ENCODE data around the gene ATXN1. TPM values are rescaled to one million over a fixed set of nuclear protein-coding genes. Genes with fewer than 3 reads are reported as not detected.

Gene ATXN1
- total RNA-seq, 1 experiment from 2014 or later = 5.6 TPM

DNA sequence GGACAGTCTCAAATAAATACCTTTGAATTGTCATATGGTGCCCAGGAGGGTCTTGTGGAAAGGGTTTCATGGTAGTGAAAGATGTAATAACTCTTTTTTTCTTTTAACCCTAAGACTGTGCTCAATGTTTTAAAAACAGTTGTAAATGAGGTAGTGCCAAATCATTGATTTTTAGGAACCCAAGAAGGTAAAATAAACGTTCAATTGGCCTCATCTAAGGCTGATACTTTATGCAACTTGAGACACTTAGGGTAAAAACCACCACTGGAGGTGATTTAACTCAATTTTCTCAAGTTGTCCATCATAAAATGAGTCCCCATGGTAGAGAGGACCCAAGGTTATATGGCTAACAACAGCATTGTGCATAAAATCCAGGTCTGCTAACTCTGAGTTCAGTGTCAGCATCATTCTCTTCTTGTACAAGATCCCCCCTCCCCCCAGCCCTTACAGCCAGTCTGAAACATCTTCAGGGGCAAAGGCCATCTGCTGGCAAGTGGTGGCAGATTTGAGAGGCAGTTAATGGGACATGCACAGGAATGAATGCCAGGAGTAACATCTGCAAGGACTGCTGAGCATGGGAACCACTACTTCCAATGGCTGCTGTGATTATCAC is 278.5 kb downstream of the ATXN1 start:
- H3K56ac ChIP-seq (ENCODE audit: insufficient read length, low read depth, low read length) = no peak overlapping the region
- no peaks in the 10 kb centered on the region for H3K27me3 Mint-ChIP-seq (ENCODE audit: low read depth)
- H3K9ac ChIP-seq (ENCODE audit: extremely low read depth, insufficient read length, low read length) = no peak overlapping the region
- H3K14ac ChIP-seq (ENCODE audit: insufficient read depth, low read length) = no peak overlapping the region
- TF ChIP-seq, protein P1, sequence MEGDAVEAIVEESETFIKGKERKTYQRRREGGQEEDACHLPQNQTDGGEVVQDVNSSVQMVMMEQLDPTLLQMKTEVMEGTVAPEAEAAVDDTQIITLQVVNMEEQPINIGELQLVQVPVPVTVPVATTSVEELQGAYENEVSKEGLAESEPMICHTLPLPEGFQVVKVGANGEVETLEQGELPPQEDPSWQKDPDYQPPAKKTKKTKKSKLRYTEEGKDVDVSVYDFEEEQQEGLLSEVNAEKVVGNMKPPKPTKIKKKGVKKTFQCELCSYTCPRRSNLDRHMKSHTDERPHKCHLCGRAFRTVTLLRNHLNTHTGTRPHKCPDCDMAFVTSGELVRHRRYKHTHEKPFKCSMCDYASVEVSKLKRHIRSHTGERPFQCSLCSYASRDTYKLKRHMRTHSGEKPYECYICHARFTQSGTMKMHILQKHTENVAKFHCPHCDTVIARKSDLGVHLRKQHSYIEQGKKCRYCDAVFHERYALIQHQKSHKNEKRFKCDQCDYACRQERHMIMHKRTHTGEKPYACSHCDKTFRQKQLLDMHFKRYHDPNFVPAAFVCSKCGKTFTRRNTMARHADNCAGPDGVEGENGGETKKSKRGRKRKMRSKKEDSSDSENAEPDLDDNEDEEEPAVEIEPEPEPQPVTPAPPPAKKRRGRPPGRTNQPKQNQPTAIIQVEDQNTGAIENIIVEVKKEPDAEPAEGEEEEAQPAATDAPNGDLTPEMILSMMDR (conservative IDR thresholded peaks at IDR 0.05) = no peak
- no peak overlapping the region for H3T11ph ChIP-seq (ENCODE audit: low read length)
- no peak overlapping the region for H3K4me3 Mint-ChIP-seq
- no peaks in the 10 kb centered on the region for H3K27me3 ChIP-seq (ENCODE audit: insufficient read depth, low read length)
- peaks cover 3% of the 10 kb centered on the region for H3K4me1 ChIP-seq (ENCODE audit: insufficient read depth, low read length)
- H2AFZ ChIP-seq (ENCODE audit: low read length) = no peak overlapping the region
- H3K79me2 ChIP-seq (ENCODE audit: insufficient read depth, low read length) = no peaks in the 10 kb centered on the region
- peaks cover 4 to 8% of the 10 kb centered on the region in 2 experiments; a peak in 4 of 5 replicates for H3K9me3 Mint-ChIP-seq
- no peak overlapping the region for H3K4ac ChIP-seq (ENCODE audit: low read depth, low read length)
- H4K91ac ChIP-seq (ENCODE audit: insufficient read length, low read depth, low read length) = no peak overlapping the region
- WGBS (ENCODE audit: extremely low coverage, insufficient read length, low lambda C conversion rate) = no CpG with 5 or more reads among the region's 1 CpG
- H3K4me1 Mint-ChIP-seq = peaks cover 9 to 14% of the 10 kb centered on the region in 2 experiments
- no peak overlapping the region for H2BK5ac ChIP-seq (ENCODE audit: insufficient read length, low read length)
- no peak overlapping the region for H3K27ac Mint-ChIP-seq
- no peak overlapping the region for H2AK5ac ChIP-seq (ENCODE audit: insufficient read length, low read length)
- H3K4me2 ChIP-seq (ENCODE audit: insufficient read depth, insufficient read length, low read length) = no peak overlapping the region
- H2BK15ac ChIP-seq (ENCODE audit: low read depth, low read length) = no peak overlapping the region
- DNase-seq = no peak
- H3K79me1 ChIP-seq (ENCODE audit: insufficient read depth, low read depth, low read length, poor library complexity, severe bottlenecking) = no peaks in the 10 kb centered on the region
- H4K8ac ChIP-seq (replicated peaks; ENCODE audit: insufficient read length, low read depth, low read length) = no peak overlapping the region
- H3K36me3 Mint-ChIP-seq (ENCODE audit: insufficient read depth in 1 of 3, low read depth in 3 of 3) = peaks cover 0 to 1% (median 0%) of the 10 kb centered on the region in 3 experiments; a peak in 1 of 7 replicates
- no peak overlapping the region for H2BK12ac ChIP-seq (ENCODE audit: insufficient read length, low read depth, low read length)
- H3K27ac ChIP-seq (ENCODE audit: insufficient read length, low read depth, low read length) = no peak overlapping the region
- H3K18ac ChIP-seq (ENCODE audit: insufficient read length, low read depth, low read length) = no peak overlapping the region
- no peak overlapping the region for H2BK20ac ChIP-seq (ENCODE audit: low read depth, low read length, poor library complexity, severe bottlenecking)
- no peaks in the 10 kb centered on the region for H3K23me2 ChIP-seq (ENCODE audit: insufficient read length, low read depth, low read length, poor library complexity, severe bottlenecking)
- no peak overlapping the region for H2BK120ac ChIP-seq (ENCODE audit: low read depth, low read length, poor library complexity, severe bottlenecking)
- no peak overlapping the region for H4K5ac ChIP-seq (ENCODE audit: insufficient read length, low read depth, low read length)
- H3K9me3 ChIP-seq (ENCODE audit: control insufficient read depth, low read depth, low read length) = no peaks in the 10 kb centered on the region
- no peak overlapping the region for H3K23ac ChIP-seq (ENCODE audit: insufficient read length, low read depth, low read length)
- no peaks in the 10 kb centered on the region for H4K20me1 ChIP-seq (ENCODE audit: control insufficient read depth, insufficient read depth, insufficient read length)
